Neural cell (in vitro differentiated cells): Measurements from ENCODE around the gene TNFAIP8. TPM values are rescaled to one million over a fixed set of nuclear protein-coding genes. Genes with fewer than 3 reads are reported as not detected.

Source experiments
- H2AFZ ChIP-seq: fragments of 200-600, 300-800 bp; sonication (generic), shearing (Covaris generic); 2 replicates; pipeline ENCODE4 v1.6.0; 2014; ENCODE audit warnings: low read depth, mild to moderate bottlenecking, antibody characterized with exemption, low read length, moderate library complexity
- H3F3A ChIP-seq: fragments of 200-600 bp; shearing (Covaris generic); 2 replicates; pipeline ENCODE4 v1.6.1; 2016; ENCODE audit warnings: mild to moderate bottlenecking, moderate library complexity, mixed read lengths, antibody characterized with exemption, low read length; ENCODE audit not compliant: insufficient read depth, poor library complexity, severe bottlenecking
- H3K27ac ChIP-seq: fragments of 200-600, 300-800 bp; sonication (generic), shearing (Covaris generic); 2 replicates; pipeline ENCODE4 v1.5.1; 2014; ENCODE audit warnings: mild to moderate bottlenecking, low read length, moderate library complexity
- H3K27me3 ChIP-seq: fragments of 300-800, 200-600 bp; sonication (generic), shearing (Covaris generic); 2 replicates; pipeline ENCODE4 v1.6.0; 2014; ENCODE audit warnings: mild to moderate bottlenecking, low read depth, low read length, moderate library complexity; ENCODE audit not compliant: insufficient read depth
- H3K36me3 ChIP-seq: fragments of 300-800, 200-600 bp; sonication (generic), shearing (Covaris generic); 2 replicates; pipeline ENCODE4 v1.5.1; 2014; ENCODE audit warnings: mild to moderate bottlenecking, antibody characterized with exemption, low read length, moderate library complexity; ENCODE audit not compliant: insufficient read depth
- H3K4me2 ChIP-seq: fragments of 300-800, 200-600 bp; sonication (generic), shearing (Covaris generic); 2 replicates; pipeline ENCODE4 v1.6.0; 2014; ENCODE audit warnings: mild to moderate bottlenecking, low read length
- H3K4me3 ChIP-seq: fragments of 300-800, 200-600 bp; sonication (generic), shearing (Covaris generic); 2 replicates; pipeline ENCODE4 v1.5.1; 2014; ENCODE audit warnings: mild to moderate bottlenecking, low read length, moderate library complexity
- H3K79me2 ChIP-seq: fragments of 200-600 bp; shearing (Covaris generic); replicated peaks from 2 replicates; pipeline ENCODE4 v1.6.0; 2014; ENCODE audit warnings: mild to moderate bottlenecking, low read length, moderate library complexity; ENCODE audit not compliant: insufficient read depth
- H3K9ac ChIP-seq: fragments of 300-800, 200-600 bp; sonication (generic), shearing (Covaris generic); 2 replicates; pipeline ENCODE4 v1.6.1; 2016; ENCODE audit warnings: mild to moderate bottlenecking, low read length, mixed read lengths
- H3K9me2 ChIP-seq: fragments of 200-600 bp; shearing (Covaris generic); 2 replicates; pipeline ENCODE4 v1.6.1; 2016; ENCODE audit warnings: mild to moderate bottlenecking, low read length, mixed read lengths; ENCODE audit not compliant: insufficient read depth
- H3K9me3 ChIP-seq: fragments of 200-600, 300-800 bp; sonication (generic), shearing (Covaris generic); 2 replicates; pipeline ENCODE4 v1.6.1; 2016; ENCODE audit warnings: mild to moderate bottlenecking, mixed run types, low read length, moderate library complexity, mixed read lengths
- H4K20me1 ChIP-seq: fragments of 200-600 bp; shearing (Covaris generic); 2 replicates; pipeline ENCODE4 v1.6.1; 2016; ENCODE audit warnings: mild to moderate bottlenecking, mixed run types; ENCODE audit not compliant: insufficient read depth
- EP300 ChIP-seq: fragments of 450-650 bp; conservative IDR thresholded peaks from 2 replicates; pipeline ENCODE4 v1.6.1; 2014; ENCODE audit warnings: antibody characterized with exemption, mild to moderate bottlenecking, moderate library complexity; ENCODE audit not compliant: poor library complexity, severe bottlenecking
- EZH2 ChIP-seq: fragments of 200-600, 300-800 bp; shearing (Covaris generic), sonication (generic); IDR thresholded peaks from 2 replicates; pipeline ENCODE4 v1.6.1; 2014; ENCODE audit warnings: antibody characterized with exemption, low read length, borderline replicate concordance, mild to moderate bottlenecking; ENCODE audit not compliant: insufficient read depth, poor library complexity, severe bottlenecking
- MXI1 ChIP-seq: fragments of 450-650 bp; conservative IDR thresholded peaks from 2 replicates; pipeline ENCODE4 v1.6.1; 2014; ENCODE audit warnings: antibody characterized with exemption, mild to moderate bottlenecking; ENCODE audit not compliant: poor library complexity, severe bottlenecking
- POLR2AphosphoS5 ChIP-seq: IDR thresholded peaks from 2 replicates; pipeline ENCODE4 v1.6.1; 2012
- RAD21 ChIP-seq: fragments of 450-650 bp; conservative IDR thresholded peaks from 2 replicates; pipeline ENCODE4 v1.6.1; 2014; ENCODE audit warnings: antibody characterized with exemption, mild to moderate bottlenecking, moderate library complexity
- SMC3 ChIP-seq: fragments of 450-650 bp; conservative IDR thresholded peaks from 2 replicates; pipeline ENCODE4 v1.6.1; 2014; ENCODE audit warnings: antibody characterized with exemption, mild to moderate bottlenecking, moderate library complexity; ENCODE audit not compliant: poor library complexity
- TAF1 ChIP-seq: IDR thresholded peaks from 2 replicates; pipeline ENCODE4 v1.6.1; 2012; ENCODE audit warnings: low read depth
- polyA plus RNA-seq: library from polyadenylated mRNA; depleted of rRNA; stranded (reverse); fragments of >200 nt; gene quantifications from 2 replicates; pipeline ENCODE4 v1.2.3, GENCODE V29; 2014
- TF ChIP-seq, protein P1 (sequence below): fragments of 450-650 bp; IDR thresholded peaks from 2 replicates; pipeline ENCODE4 v1.5.1; 2014; ENCODE audit warnings: antibody characterized with exemption, mild to moderate bottlenecking, moderate library complexity; ENCODE audit not compliant: poor library complexity, severe bottlenecking
- TF ChIP-seq, protein P2 (sequence below): IDR thresholded peaks from 2 replicates; pipeline ENCODE4 v1.6.1; 2012; ENCODE audit warnings: borderline replicate concordance

TNFAIP8 gene
- polyA plus RNA-seq, 1 donor from 2014 or later: 0.26 TPM

DNA sequence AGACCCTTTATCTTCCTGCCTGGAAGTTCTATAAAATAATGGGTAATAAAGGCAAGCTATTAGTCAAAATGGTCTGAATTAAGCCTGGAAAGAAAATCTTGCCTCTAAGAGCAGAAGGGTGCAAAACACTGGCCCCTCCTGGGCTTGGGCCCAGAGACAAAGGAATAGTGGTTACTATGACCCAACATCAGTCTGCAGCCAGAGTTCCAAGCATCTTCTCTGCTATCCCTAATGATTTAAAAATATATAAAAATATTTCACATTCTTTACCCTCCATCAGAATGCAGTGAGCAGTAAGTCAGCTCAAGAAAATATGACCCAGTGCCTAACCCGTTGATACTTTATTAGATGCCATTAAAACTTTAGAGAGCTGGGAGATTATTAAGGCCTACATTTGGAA is 14.7 kb downstream of the TNFAIP8 start:
- no peak overlapping the region for H2AFZ ChIP-seq
- no peaks in the 10 kb centered on the region for H3F3A ChIP-seq
- H3K27ac ChIP-seq: no peak overlapping the region
- no peaks in the 10 kb centered on the region for H4K20me1 ChIP-seq
- no peaks in the 10 kb centered on the region for H3K36me3 ChIP-seq
- no peaks in the 10 kb centered on the region for H3K9me2 ChIP-seq
- H3K79me2 ChIP-seq: no peaks in the 10 kb centered on the region
- H3K27me3 ChIP-seq: no peaks in the 10 kb centered on the region
- no peak overlapping the region for H3K9ac ChIP-seq
- no peaks in the 10 kb centered on the region for H3K9me3 ChIP-seq
- no peak for TF ChIP-seq RAD21
- no peak for TF ChIP-seq TAF1
- TF ChIP-seq, protein P1, sequence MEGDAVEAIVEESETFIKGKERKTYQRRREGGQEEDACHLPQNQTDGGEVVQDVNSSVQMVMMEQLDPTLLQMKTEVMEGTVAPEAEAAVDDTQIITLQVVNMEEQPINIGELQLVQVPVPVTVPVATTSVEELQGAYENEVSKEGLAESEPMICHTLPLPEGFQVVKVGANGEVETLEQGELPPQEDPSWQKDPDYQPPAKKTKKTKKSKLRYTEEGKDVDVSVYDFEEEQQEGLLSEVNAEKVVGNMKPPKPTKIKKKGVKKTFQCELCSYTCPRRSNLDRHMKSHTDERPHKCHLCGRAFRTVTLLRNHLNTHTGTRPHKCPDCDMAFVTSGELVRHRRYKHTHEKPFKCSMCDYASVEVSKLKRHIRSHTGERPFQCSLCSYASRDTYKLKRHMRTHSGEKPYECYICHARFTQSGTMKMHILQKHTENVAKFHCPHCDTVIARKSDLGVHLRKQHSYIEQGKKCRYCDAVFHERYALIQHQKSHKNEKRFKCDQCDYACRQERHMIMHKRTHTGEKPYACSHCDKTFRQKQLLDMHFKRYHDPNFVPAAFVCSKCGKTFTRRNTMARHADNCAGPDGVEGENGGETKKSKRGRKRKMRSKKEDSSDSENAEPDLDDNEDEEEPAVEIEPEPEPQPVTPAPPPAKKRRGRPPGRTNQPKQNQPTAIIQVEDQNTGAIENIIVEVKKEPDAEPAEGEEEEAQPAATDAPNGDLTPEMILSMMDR: no peak
- no peak for TF ChIP-seq POLR2AphosphoS5
- no peak for TF ChIP-seq EZH2
- no peak for TF ChIP-seq MXI1
- no peak for TF ChIP-seq EP300
- TF ChIP-seq SMC3: no peak
- TF ChIP-seq, protein P2, sequence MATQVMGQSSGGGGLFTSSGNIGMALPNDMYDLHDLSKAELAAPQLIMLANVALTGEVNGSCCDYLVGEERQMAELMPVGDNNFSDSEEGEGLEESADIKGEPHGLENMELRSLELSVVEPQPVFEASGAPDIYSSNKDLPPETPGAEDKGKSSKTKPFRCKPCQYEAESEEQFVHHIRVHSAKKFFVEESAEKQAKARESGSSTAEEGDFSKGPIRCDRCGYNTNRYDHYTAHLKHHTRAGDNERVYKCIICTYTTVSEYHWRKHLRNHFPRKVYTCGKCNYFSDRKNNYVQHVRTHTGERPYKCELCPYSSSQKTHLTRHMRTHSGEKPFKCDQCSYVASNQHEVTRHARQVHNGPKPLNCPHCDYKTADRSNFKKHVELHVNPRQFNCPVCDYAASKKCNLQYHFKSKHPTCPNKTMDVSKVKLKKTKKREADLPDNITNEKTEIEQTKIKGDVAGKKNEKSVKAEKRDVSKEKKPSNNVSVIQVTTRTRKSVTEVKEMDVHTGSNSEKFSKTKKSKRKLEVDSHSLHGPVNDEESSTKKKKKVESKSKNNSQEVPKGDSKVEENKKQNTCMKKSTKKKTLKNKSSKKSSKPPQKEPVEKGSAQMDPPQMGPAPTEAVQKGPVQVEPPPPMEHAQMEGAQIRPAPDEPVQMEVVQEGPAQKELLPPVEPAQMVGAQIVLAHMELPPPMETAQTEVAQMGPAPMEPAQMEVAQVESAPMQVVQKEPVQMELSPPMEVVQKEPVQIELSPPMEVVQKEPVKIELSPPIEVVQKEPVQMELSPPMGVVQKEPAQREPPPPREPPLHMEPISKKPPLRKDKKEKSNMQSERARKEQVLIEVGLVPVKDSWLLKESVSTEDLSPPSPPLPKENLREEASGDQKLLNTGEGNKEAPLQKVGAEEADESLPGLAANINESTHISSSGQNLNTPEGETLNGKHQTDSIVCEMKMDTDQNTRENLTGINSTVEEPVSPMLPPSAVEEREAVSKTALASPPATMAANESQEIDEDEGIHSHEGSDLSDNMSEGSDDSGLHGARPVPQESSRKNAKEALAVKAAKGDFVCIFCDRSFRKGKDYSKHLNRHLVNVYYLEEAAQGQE: no peak
- H3K4me2 ChIP-seq: no peak overlapping the region
- no peak overlapping the region for H3K4me3 ChIP-seq

DNA sequence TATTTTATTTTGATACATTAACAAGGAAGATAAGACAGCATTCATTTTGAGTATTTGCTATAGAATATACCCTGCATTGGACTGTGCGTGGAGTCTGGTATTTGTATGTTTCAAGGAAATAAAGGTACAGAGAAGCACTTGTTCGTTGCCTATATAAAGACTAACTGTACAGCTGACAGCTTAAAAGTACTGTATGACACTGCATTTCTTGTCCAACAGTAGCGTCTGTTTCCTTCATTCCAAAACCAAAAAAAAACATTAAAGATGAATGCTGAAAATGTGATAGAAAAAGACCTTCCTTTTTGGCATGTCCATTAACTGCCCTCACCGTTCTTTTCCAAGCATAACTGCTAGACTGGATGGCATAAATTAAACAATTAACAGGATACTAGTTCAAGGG is 15.3 kb downstream of the TNFAIP8 start:
- H3K4me3 ChIP-seq: no peak overlapping the region
- TF ChIP-seq POLR2AphosphoS5: no peak
- TF ChIP-seq, protein P2: no peak
- no peak for TF ChIP-seq SMC3
- no peak for TF ChIP-seq EZH2
- TF ChIP-seq, protein P1: no peak
- no peak for TF ChIP-seq MXI1
- no peak for TF ChIP-seq RAD21
- TF ChIP-seq EP300: no peak
- no peak for TF ChIP-seq TAF1
- no peaks in the 10 kb centered on the region for H3F3A ChIP-seq
- H3K36me3 ChIP-seq: no peaks in the 10 kb centered on the region
- H2AFZ ChIP-seq: no peak overlapping the region
- H4K20me1 ChIP-seq: no peaks in the 10 kb centered on the region
- H3K9me3 ChIP-seq: no peaks in the 10 kb centered on the region
- H3K9me2 ChIP-seq: no peaks in the 10 kb centered on the region
- no peak overlapping the region for H3K4me2 ChIP-seq
- H3K9ac ChIP-seq: no peak overlapping the region
- H3K27ac ChIP-seq: no peak overlapping the region
- H3K79me2 ChIP-seq: no peaks in the 10 kb centered on the region
- no peaks in the 10 kb centered on the region for H3K27me3 ChIP-seq
